Cardiac septum (tissue), 1 donor: ENCODE measurements around the gene FAM83G. TPM values are rescaled to one million over a fixed set of nuclear protein-coding genes. Genes with fewer than 3 reads are reported as not detected.
"Not testable (repeated sequence)": the region's sequence is repeated elsewhere in the genome, so short reads cannot be mapped to it uniquely, and the experiment has no call there.

ENCODE experiments used
- DNase-seq: peaks from one replicate; pipeline ENCODE4 v3.0.0-alpha.2; 2020; ENCODE audit warnings: low spot score
- intact Hi-C: fragments of 100-400 bp; cut with DNase I; formaldehyde crosslinking; loops from one replicate; pipeline ENCODE4 v1.14.0; 2022
- total RNA-seq: library from RNA; stranded (reverse); fragmentation: NEBNext Ultra II Directional; extraction: Animal tissue kit (Norgen Biotek cat#: 25700); gene quantifications from one replicate; pipeline ENCODE4 v1.2.1, GENCODE V29; 2021
- donor health status: DM: no; HTN: no; CAD: no.

The FAM83G gene
- total RNA-seq, 1 donor from 2014 or later = 2.5 TPM

DNA sequence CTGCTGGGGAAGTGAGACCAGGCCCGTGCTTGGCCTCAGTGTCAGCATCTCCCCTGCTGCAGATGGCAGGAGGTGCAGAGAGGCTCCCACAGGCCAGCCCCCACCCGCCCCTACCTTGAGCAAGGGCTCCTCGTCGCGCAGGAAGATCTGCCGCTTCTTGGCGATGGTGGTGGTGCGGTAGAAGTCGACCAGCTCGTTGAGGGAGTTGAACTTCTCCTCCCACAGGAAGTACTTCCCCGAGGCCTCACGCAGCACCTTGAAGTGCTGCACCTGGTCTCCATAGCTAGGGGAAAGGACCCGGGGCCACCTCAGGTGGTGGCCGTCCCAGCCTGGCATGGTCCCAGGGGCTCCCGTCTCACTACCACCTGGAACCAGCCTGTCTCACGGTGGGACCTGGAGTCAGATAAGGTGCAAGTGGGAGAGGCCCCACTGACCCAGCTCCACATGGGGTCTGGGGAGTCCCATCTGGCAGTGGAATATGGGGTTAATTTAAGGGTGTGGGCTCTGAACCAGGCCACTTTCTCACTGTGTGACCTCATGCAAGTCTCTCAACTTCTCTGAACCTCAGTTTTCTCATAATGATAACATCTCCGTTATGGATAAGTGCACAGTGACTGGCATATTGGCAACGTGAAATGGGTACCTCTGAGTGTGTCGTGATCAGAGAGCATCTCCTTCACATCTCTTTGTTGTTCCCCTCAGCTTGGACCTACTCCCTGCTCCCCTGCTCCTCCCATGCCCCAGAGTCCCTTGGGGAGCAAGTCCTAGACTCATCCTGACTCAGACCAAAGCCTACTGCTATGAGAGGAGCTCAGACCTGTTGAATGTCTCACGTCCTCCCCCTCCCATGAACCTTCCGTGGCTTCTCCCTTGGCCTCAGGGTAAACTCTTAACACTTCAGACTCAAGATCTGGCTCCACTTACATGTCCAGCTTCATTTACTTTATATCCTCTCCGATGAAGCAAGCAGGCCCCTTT, 19.8 kb upstream of the FAM83G start:
- DNase-seq = peak; percentile 50
- intact Hi-C loops = no loop called here

GRCh38 chr17:19023209-19023999, 18.8 kb upstream of the FAM83G start:
- intact Hi-C loops = no loop called here
- peak; percentile 15 for DNase-seq

DNA sequence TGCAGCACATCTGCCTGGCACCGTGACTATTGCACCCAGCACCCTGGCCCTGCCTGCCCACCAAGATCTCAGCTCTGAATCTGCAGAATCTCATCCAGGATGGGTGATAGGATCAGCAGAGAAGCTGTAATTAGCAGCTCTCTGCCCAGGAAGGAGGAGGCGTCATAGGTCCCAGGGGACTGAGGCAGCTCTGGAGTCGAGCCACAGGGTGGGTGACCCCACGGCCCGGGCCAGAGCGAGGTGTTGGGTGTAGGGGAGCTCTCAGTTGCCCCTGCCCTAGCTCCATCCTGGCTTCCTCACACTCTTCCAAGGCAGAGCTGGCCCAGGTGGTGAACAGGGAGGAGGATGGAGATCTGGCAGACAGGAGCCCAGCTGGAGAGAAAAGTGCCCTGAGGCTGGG, 18.2 kb upstream of the FAM83G start:
- intact Hi-C loops = no loop called here
- DNase-seq = no peak

- DNase-seq = no peak
- intact Hi-C loops = no loop called here
These were observed 17.6 kb upstream of the FAM83G start for GRCh38 chr17:19022128-19022527.

DNA sequence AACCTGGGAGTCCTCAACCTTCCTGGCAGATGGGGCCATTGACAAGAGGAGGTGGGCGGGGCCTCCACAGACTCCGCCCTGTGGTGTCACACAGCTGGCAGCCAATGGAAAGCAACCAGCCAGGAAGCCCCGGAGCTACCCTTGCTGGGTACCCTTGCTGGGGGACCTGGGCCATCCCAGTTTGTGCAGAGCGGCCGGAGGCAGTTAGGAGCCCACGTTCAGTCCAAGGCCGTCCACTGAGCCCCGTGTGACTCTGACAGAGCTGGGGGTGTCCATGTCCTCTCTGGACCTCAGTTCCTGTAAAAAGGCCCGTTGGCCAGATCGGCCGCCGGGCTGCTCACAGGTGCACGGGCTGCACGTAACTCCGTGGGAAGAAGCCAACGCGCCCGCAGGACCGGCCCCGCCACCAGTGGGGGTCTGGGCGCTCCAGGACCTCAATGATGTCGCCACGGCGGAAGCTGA, 17.1 kb upstream of the FAM83G start:
- no peak for DNase-seq
- intact Hi-C loops = no loop called here

DNA sequence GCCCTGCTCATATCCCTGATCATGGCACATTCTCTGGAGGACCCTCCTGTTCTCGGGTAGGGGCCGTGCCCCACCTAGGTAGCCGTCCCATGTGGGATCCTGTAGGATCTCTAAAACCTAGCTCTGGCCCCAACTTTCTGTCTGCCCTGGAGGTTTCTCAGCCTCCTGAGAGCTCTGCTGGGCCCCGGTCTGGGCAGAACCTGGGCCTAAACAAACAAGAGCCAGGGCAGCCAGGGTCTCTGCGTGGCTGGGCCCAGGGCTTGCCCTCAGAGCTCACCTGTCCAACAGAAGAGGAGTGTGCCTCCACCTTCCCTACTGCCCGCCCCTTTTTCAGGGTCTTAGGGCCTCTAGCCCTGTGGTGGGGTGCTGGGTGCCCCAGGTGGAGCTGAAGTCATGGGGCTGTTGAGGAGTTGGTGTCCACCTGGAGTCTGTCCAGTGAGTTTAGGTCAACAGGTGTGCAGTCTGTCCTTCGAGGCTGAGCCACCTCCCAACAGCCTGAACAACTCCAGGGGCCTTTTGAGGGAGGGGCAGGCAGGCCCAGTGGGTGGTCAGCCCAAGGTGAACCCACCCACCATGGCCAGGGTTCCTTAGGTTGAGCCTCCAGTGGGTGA, 16.6 kb upstream of the FAM83G start:
- not testable (repeated sequence) for DNase-seq

GRCh38 chr17:19020016-19020415, 15.5 kb upstream of the FAM83G start:
- intact Hi-C loops = no loop called here
- peak; percentile 68 for DNase-seq

More for the DNA sequence above, 16.6 kb upstream of the FAM83G start:
- intact Hi-C loops = not testable (repeated sequence)

- DNase-seq = peak; percentile 66
- intact Hi-C loops = no loop called here
These were observed 14.7 kb upstream of the FAM83G start for GRCh38 chr17:19019041-19019941.

DNA sequence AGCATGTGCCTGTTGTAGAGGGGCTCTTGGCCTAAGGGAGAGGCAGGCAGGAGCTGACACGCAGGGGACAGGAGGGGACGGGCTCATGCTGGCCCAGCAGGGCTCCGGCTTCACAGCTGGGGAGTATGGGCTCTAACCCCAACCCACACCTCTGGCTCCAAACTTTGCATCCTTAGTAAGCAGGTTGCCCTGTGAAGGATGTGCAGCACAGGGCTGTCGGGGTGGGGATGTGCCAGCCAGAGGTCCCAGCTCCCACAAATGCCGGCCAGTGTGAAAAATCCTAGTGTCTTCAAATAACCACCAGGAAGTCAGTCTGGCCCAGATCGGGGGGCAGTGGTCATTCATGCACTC, 14.0 kb upstream of the FAM83G start:
- intact Hi-C loops = no loop called here
- peak; percentile 64 for DNase-seq

GRCh38 chr17:19017804-19018599, 13.4 kb upstream of the FAM83G start:
- DNase-seq = no peak
- intact Hi-C loops = no loop called here

DNA sequence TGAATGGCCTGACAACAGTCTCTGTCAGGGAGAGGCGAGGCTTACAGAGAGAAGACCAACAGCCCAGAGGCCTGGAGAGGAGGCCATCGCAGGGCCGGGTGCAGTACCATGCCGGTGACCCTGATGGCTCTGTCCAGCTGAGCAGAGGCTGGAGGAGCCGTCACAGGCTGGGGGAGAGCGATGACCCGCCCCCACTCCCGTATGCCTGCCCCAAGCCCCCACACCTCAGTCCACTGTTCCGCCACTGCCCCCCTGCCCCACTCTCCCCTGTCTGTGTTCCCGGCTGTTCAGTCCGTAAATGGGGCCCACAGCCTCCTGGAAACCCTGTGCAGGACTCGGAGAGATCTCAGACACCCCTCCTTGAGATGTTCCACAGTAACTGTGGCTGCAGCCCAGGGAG, 12.8 kb upstream of the FAM83G start:
- intact Hi-C loops = no loop called here
- no peak for DNase-seq

- intact Hi-C loops = no loop called here
- DNase-seq = no peak
These were observed 12.3 kb upstream of the FAM83G start for GRCh38 chr17:19016881-19017280.

- intact Hi-C loops = no loop called here
- no peak for DNase-seq
These were observed 11.7 kb upstream of the FAM83G start for GRCh38 chr17:19016297-19016696.

- intact Hi-C loops = no loop called here
- no peak for DNase-seq
These were observed 10.9 kb upstream of the FAM83G start for GRCh38 chr17:19015428-19015827.

GRCh38 chr17:19014628-19015215, 10.2 kb upstream of the FAM83G start:
- intact Hi-C loops = no loop called here
- no peak for DNase-seq

GRCh38 chr17:19013806-19014627, 9.5 kb upstream of the FAM83G start:
- intact Hi-C loops = no loop called here
- DNase-seq = no peak

DNA sequence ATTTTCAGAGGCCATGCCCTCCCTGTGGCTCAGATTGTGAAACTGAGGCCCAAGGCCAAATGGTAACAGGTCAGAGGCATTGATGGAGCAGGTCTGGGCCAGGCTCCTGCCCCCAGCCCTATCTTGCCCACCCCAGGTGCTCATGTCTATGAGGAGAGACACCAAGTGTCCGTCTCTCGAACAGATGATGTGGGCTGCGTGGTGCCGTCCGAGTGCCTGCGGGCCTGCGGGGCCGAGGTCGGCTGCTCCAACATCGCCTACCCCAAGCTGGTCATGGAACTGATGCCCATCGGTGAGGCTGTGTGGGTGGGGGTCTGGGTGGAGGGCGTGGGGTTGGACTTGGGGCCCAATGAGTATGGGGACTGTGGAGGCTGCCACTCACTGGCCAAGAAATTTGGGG, 8.7 kb upstream of the FAM83G start:
- intact Hi-C loops = no loop called here
- no peak for DNase-seq
